AG10803 (cell line): ENCODE measurements around the gene BABAM2.

Experiments used
- DNase-seq: peaks from one replicate; pipeline ENCODE4 v3.0.0; 2010; ENCODE audit warnings: low read depth
- H3K4me3 ChIP-seq: 2 replicates; pipeline ENCODE4 v1.5.1; 2011; ENCODE audit warnings: mild to moderate bottlenecking, low read length, control low read depth
- CTCF ChIP-seq: conservative IDR thresholded peaks from 2 replicates; pipeline ENCODE4 v1.5.1; 2011; ENCODE audit warnings: mild to moderate bottlenecking, low read length, control low read depth, inconsistent platforms

BABAM2 gene

DNA sequence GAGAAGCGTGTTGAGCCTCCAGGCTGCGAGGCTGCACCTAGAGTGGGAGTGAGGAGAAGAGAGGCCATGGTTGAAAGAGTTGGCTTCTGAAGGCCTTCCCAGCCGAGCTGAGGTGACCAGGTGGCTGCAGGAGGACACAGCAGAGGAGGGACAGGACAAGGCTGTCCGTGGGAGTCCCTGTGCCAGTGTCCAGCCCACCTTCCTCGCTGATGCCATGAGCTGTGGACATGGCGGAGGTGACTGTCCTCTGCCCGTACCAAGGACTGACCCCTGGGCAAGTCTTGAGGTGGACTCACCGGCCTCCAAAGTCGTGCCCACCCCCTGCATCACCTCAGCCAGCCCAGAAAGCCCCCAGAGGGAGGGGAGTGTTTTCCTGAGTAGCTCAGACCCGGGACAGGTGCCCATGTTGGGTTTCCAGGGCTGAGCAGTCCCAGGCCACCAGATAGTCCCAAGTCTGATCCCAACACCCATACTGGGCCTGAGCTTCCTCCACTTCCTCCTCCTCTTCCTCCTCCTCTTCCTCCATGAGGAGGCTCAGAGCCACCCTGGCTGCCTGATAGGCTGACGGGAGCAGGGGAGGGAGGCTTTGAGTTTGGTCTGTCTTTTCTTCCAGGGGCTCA, 459.1 kb downstream of the BABAM2 start:
- no peak overlapping the region for H3K4me3 ChIP-seq
- no peak for DNase-seq
- no peak for TF ChIP-seq CTCF

DNA sequence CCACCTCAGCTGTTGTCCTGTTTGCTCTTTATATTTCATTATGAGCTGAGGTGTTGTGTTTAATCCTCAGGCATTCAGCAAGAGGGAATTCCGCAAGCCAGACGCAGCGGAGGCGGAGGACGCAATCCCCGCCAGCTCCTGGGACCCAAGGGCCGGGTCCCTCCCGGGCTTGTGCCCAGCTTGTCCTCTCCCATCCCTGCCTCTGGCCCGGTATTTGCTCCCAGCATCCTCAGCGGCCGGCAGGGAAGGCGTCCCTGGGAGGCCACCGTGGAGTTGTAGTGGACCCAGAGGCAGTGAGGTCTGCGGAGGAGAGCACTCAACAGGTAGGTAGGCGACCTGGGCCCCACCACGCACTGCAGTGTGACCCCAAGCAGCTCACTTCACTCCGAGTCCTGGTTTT, 459.7 kb downstream of the BABAM2 start:
- TF ChIP-seq CTCF: no peak
- no peak for DNase-seq
- no peak overlapping the region for H3K4me3 ChIP-seq

- DNase-seq: no peak
- H3K4me3 ChIP-seq: no peak overlapping the region
- TF ChIP-seq CTCF: no peak
Observed at GRCh38 chr2:28350791-28351285, 460.3 kb downstream of the BABAM2 start.

- no peak for DNase-seq
- H3K4me3 ChIP-seq: no peak overlapping the region
- no peak for TF ChIP-seq CTCF
Observed at GRCh38 chr2:28351621-28352020, 461.1 kb downstream of the BABAM2 start.

- TF ChIP-seq CTCF: no peak
- DNase-seq: no peak
- no peak overlapping the region for H3K4me3 ChIP-seq
Observed at GRCh38 chr2:28352104-28352503, 461.6 kb downstream of the BABAM2 start.

- no peak for DNase-seq
- TF ChIP-seq CTCF: no peak
- no peak overlapping the region for H3K4me3 ChIP-seq
Observed at GRCh38 chr2:28352610-28353195, 462.2 kb downstream of the BABAM2 start.

DNA sequence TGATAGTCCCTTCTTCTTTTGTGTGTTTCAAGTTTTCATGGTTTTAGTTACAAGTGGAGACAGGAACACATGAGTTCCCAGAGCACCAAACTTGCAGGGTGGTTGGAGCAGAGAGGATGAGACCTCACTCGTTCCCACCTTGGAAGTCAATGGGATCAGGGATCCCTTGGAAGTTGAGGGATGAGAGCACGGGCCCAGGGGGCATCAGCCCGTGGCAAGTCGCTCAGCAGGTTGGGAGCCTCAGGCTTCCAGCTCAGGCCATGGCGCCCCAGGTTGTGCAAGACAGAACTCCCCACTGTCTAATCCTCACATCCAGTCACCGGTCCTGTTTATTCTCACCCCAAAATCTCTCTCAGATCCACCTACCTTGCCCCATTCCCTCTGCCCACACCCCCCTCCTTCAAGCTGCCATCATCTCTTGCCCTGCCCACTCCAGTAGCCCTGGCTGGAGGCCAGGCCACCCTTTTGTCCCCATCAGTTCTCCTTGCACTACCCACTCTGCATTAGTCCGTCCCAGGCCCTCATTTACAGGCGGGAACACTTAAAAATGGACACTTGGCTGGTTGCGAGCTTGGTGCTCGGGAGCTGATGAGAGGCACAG, 464.5 kb downstream of the BABAM2 start:
- DNase-seq: no peak
- TF ChIP-seq CTCF: no peak
- H3K4me3 ChIP-seq: no peak overlapping the region
